Trophoblast cell (in vitro differentiated cells and primary cell): Measurements from ENCODE around the gene UNC13D.
"Not testable (repeated sequence)": the region's sequence is repeated elsewhere in the genome, so short reads cannot be mapped to it uniquely, and the experiment has no call there.

ENCODE experiments used
- DNase-seq, 2 donors: peaks; one replicate each; pipeline ENCODE4 v3.0.0-alpha.2; 2016
- H2AFZ ChIP-seq: 2 replicates; pipeline ENCODE4 v1.6.1; 2013; ENCODE audit warnings: low read length, moderate library complexity, mild to moderate bottlenecking; ENCODE audit not compliant: insufficient read depth, poor library complexity
- H2AK5ac ChIP-seq: 2 replicates; pipeline ENCODE4 v1.6.1; 2013; ENCODE audit warnings: mild to moderate bottlenecking, low read length
- H2BK120ac ChIP-seq: 2 replicates; pipeline ENCODE4 v1.6.1; 2013; ENCODE audit warnings: low read length, mild to moderate bottlenecking, moderate library complexity; ENCODE audit not compliant: insufficient read depth, poor library complexity
- H2BK12ac ChIP-seq: 2 replicates; pipeline ENCODE4 v1.6.1; 2013; ENCODE audit warnings: mild to moderate bottlenecking, low read length, moderate library complexity
- H2BK5ac ChIP-seq: 2 replicates; pipeline ENCODE4 v1.6.1; 2013; ENCODE audit warnings: low read length, low read depth, moderate library complexity, mild to moderate bottlenecking; ENCODE audit not compliant: poor library complexity
- H3K14ac ChIP-seq: 2 replicates; pipeline ENCODE4 v1.6.1; 2013; ENCODE audit warnings: mild to moderate bottlenecking, low read length
- H3K18ac ChIP-seq: 2 replicates; pipeline ENCODE4 v1.6.1; 2013; ENCODE audit warnings: mild to moderate bottlenecking, low read length
- H3K23ac ChIP-seq: 2 replicates; pipeline ENCODE4 v1.6.1; 2013; ENCODE audit warnings: low read length
- H3K27ac ChIP-seq: 2 replicates; pipeline ENCODE4 v1.5.1; 2013; ENCODE audit warnings: low read depth, mild to moderate bottlenecking, inconsistent platforms, low read length, moderate library complexity
- H3K27me3 ChIP-seq: 2 replicates; pipeline ENCODE4 v1.6.1; 2013; ENCODE audit warnings: inconsistent platforms, mild to moderate bottlenecking, low read length, moderate library complexity; ENCODE audit not compliant: insufficient read depth
- H3K36me3 ChIP-seq, 2 experiments: 1 replicate in 1 of 2; 2 replicates in 1 of 2; pipeline ENCODE4 v1.6.1; 2013; ENCODE audit warnings: low read length in 2 of 2, mild to moderate bottlenecking in 2 of 2, moderate library complexity in 1 of 2; ENCODE audit not compliant: insufficient read depth in 2 of 2, control insufficient read depth in 1 of 2
- H3K4ac ChIP-seq: 2 replicates; pipeline ENCODE4 v1.6.1; 2013; ENCODE audit warnings: low read depth, mild to moderate bottlenecking, low read length, moderate library complexity
- H3K4me1 ChIP-seq, 2 experiments: 1 replicate in 1 of 2; 2 replicates in 1 of 2; pipeline ENCODE4 v1.6.1; 2013; ENCODE audit warnings: low read length in 2 of 2, mild to moderate bottlenecking in 2 of 2, moderate library complexity in 1 of 2; ENCODE audit not compliant: insufficient read depth in 2 of 2, control insufficient read depth in 1 of 2
- H3K4me2 ChIP-seq: 2 replicates; pipeline ENCODE4 v1.6.1; 2013; ENCODE audit warnings: inconsistent platforms, mild to moderate bottlenecking, low read length, moderate library complexity
- H3K4me3 ChIP-seq: 2 replicates; pipeline ENCODE4 v1.5.1; 2013; ENCODE audit warnings: mild to moderate bottlenecking, low read depth, low read length, inconsistent platforms
- H3K79me1 ChIP-seq: one replicate; pipeline ENCODE4 v1.6.1; 2013; ENCODE audit warnings: low read length
- H3K79me2 ChIP-seq: 2 replicates; pipeline ENCODE4 v1.6.1; 2013; ENCODE audit warnings: low read length, mild to moderate bottlenecking; ENCODE audit not compliant: control insufficient read depth, insufficient read depth, poor library complexity
- H3K9ac ChIP-seq: 2 replicates; pipeline ENCODE4 v1.6.1; 2013; ENCODE audit warnings: mild to moderate bottlenecking, low read length
- H3K9me3 ChIP-seq: 2 replicates; pipeline ENCODE4 v1.6.1; 2013; ENCODE audit warnings: low read depth, mild to moderate bottlenecking, control low read depth, inconsistent platforms, low read length; ENCODE audit not compliant: insufficient read depth
- H4K12ac ChIP-seq: 2 replicates; pipeline ENCODE4 v1.6.1; 2013; ENCODE audit warnings: low read depth, mild to moderate bottlenecking, low read length, moderate library complexity
- H4K8ac ChIP-seq: 2 replicates; pipeline ENCODE4 v1.6.1; 2013; ENCODE audit warnings: low read depth, mild to moderate bottlenecking, low read length, moderate library complexity
- H4K91ac ChIP-seq: one replicate; pipeline ENCODE4 v1.6.1; 2013; ENCODE audit warnings: low read depth, mild to moderate bottlenecking, low read length, moderate library complexity
- WGBS: extraction: QIAGEN DNeasy Blood & Tissue Kit; methylation state at CpG from one replicate; pipeline ENCODE4 v1.1.7; 2013; ENCODE audit warnings: missing lambda C conversion rate; ENCODE audit not compliant: insufficient read length, insufficient coverage; ENCODE audit errors: extremely low coverage; 5-methylcytosine and 5-hydroxymethylcytosine counted together

Gene UNC13D

GRCh38 chr17:75779250-75779986 is 64.8 kb downstream of the UNC13D start:
- H3K14ac ChIP-seq: peak overlapping the region; percentile 94
- H2AK5ac ChIP-seq: peak overlapping the region; percentile 82
- peak overlapping the region; percentile 96 for H2BK5ac ChIP-seq
- H3K4me1 ChIP-seq: peaks cover 3 to 11% of the 10 kb centered on the region in 2 experiments
- H2BK120ac ChIP-seq: peak overlapping the region; percentile 92
- peak overlapping the region; percentile 96 for H4K91ac ChIP-seq
- peaks cover 9 to 20% of the 10 kb centered on the region in 2 experiments for H3K36me3 ChIP-seq
- H3K9me3 ChIP-seq: no peaks in the 10 kb centered on the region
- H4K8ac ChIP-seq: peak overlapping the region; percentile 93
- H3K23ac ChIP-seq: no peak overlapping the region
- peak overlapping the region; percentile 97 for H3K4ac ChIP-seq
- peak overlapping the region; percentile 94 for H3K4me3 ChIP-seq
- H2AFZ ChIP-seq: peak overlapping the region; percentile 10
- peak overlapping the region; percentile 83 for H4K12ac ChIP-seq
- WGBS: no CpG with 5 or more reads among the region's 84 CpGs
- H3K79me2 ChIP-seq: peaks cover 12% of the 10 kb centered on the region
- H3K18ac ChIP-seq: peak overlapping the region; percentile 83
- peak overlapping the region; percentile 89 for H3K27ac ChIP-seq
- DNase-seq: peak; percentile 98 to 100
- no peak overlapping the region for H2BK12ac ChIP-seq
- no peaks in the 10 kb centered on the region for H3K27me3 ChIP-seq
- H3K4me2 ChIP-seq: peak overlapping the region; percentile 40
- peak overlapping the region; percentile 96 for H3K9ac ChIP-seq
- H3K79me1 ChIP-seq: peaks cover 10% of the 10 kb centered on the region

DNA sequence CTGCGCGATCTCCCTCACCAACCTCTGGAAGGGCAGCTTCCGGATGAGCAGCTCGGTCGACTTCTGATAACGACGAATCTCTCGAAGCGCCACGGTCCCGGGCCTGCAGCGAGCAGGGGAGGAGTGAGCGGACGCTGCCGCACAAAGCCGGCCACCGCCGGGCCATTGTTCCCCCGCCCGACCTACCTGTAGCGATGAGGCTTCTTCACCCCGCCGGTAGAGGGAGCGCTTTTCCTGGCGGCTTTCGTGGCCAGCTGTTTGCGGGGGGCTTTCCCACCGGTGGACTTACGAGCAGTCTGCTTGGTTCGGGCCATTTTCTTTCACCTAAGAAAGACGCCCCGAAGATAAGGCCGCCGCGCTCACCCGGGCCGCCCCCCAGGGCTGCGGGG is 65.3 kb downstream of the UNC13D start:
- Histone ChIP-seq H3K79me2 (peaks cover 12% of the 10 kb centered on the region), H3K18ac (no peak overlapping the region), H4K91ac (peak overlapping the region; percentile 96), H2BK12ac (no peak overlapping the region), H3K27ac (peak overlapping the region; percentile 89), H3K4ac (peak overlapping the region; percentile 97), H3K4me3 (peak overlapping the region; percentile 94), H2AFZ (no peak overlapping the region), H3K14ac (peak overlapping the region; percentile 94), H2AK5ac (no peak overlapping the region), H4K12ac (peak overlapping the region; percentile 9), H3K9me3 (no peaks in the 10 kb centered on the region), H3K9ac (peak overlapping the region; percentile 96), H2BK120ac (no peak overlapping the region), H4K8ac (peak overlapping the region; percentile 93), H3K79me1 (peaks cover 7% of the 10 kb centered on the region), H3K27me3 (no peaks in the 10 kb centered on the region), H3K23ac (no peak overlapping the region), H3K4me1 (peaks cover 0 to 6% of the 10 kb centered on the region in 2 experiments), H3K36me3 (peaks cover 10 to 23% of the 10 kb centered on the region in 2 experiments), H2BK5ac (peak overlapping the region; percentile 57), H3K4me2 (peak overlapping the region; percentile 80)
- peak in 1 of 2 donors; percentile 69 for DNase-seq
- WGBS: no CpG with 5 or more reads among the region's 38 CpGs

DNA sequence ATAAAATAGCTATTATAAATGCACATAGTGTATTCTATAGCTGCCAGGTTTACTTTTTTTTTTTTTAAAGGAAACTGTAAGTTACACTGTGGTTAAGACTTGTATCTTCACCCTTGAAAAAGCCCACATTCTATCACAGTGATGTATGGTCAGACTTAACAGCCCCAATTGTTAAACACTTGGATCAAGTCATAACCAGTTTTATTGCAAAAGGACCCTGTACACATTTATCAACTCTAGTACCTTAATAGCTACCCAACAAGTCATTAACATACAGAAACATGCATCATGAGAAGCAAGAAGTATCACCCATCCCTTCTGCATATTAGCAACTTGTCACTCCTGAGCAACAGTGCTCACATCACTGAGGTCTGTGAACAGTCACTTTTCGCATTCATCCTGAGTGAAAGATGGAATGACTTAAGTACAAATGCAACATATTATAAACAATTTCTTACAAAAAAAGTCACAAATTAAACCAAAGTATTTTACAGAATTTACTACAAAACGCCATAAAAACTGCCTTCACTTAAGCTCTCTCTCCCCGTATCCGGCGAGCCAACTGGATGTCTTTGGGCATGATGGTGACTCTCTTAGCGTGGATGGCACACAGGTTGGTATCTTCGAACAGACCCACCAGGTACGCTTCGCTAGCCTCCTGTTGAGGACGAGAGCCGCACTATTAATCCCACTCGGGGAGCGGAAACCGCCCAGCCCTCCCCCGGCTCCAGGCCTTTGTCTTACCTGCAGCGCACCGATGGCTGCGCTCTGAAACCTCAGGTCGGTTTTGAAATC is 65.9 kb downstream of the UNC13D start:
- no CpG with 5 or more reads among the region's 19 CpGs for WGBS
- not testable (repeated sequence) for H2AK5ac ChIP-seq, DNase-seq, H4K8ac ChIP-seq, H2BK5ac ChIP-seq, H3K79me1 ChIP-seq, H3K9me3 ChIP-seq, H3K23ac ChIP-seq, H2BK12ac ChIP-seq, H4K91ac ChIP-seq, H3K4me1 ChIP-seq, H3K18ac ChIP-seq, H2AFZ ChIP-seq, H3K27me3 ChIP-seq, H2BK120ac ChIP-seq
- Histone ChIP-seq H3K27ac (peak overlapping the region; percentile 89), H3K9ac (peak overlapping the region; percentile 96), H3K4ac (peak overlapping the region; percentile 97), H4K12ac (peak overlapping the region; percentile 9), H3K14ac (peak overlapping the region; percentile 94), H3K36me3 (peaks cover 10 to 23% of the 10 kb centered on the region in 2 experiments), H3K4me3 (peak overlapping the region; percentile 94), H3K79me2 (peaks cover 12% of the 10 kb centered on the region), H3K4me2 (peak overlapping the region; percentile 80)

GRCh38 chr17:75777296-75777922 is 66.8 kb downstream of the UNC13D start:
- Histone ChIP-seq H3K23ac (no peak overlapping the region), H3K9ac (no peak overlapping the region), H2BK120ac (no peak overlapping the region), H3K4me3 (no peak overlapping the region), H2BK12ac (no peak overlapping the region), H3K14ac (no peak overlapping the region), H3K79me2 (peaks cover 12% of the 10 kb centered on the region), H3K36me3 (peaks cover 10 to 23% of the 10 kb centered on the region in 2 experiments), H3K27ac (no peak overlapping the region), H3K4me1 (peaks cover 0 to 5% of the 10 kb centered on the region in 2 experiments), H2AFZ (no peak overlapping the region), H2AK5ac (no peak overlapping the region), H3K9me3 (no peaks in the 10 kb centered on the region), H3K4ac (no peak overlapping the region), H4K8ac (no peak overlapping the region), H3K79me1 (peaks cover 7% of the 10 kb centered on the region), H3K27me3 (no peaks in the 10 kb centered on the region), H3K18ac (no peak overlapping the region), H3K4me2 (peak overlapping the region; percentile 55), H2BK5ac (no peak overlapping the region), H4K91ac (no peak overlapping the region), H4K12ac (no peak overlapping the region)
- no CpG with 5 or more reads among the region's 2 CpGs for WGBS
- DNase-seq: peak in 1 of 2 donors; percentile 23
